Prostate gland (tissue), 2 donors: ENCODE results near the gene TBC1D22A. TPM values are rescaled to one million over a fixed set of nuclear protein-coding genes. Genes with fewer than 3 reads are reported as not detected.

Experiments used
- DNase-seq: peaks from one replicate; pipeline ENCODE4 v3.0.0-alpha.2; 2019; ENCODE audit warnings: low spot score
- H3K27ac ChIP-seq, 2 donors: fragments of 200-600 bp; sonication (generic); 2 replicates each; pipeline ENCODE4 v1.5.1; 2017 to 2019
- H3K27me3 ChIP-seq: fragments of 200-600 bp; sonication (generic); replicated peaks from 2 replicates; pipeline ENCODE4 v1.5.1; 2019; ENCODE audit not compliant: insufficient read depth
- H3K36me3 ChIP-seq, 2 donors: fragments of 200-600 bp; sonication (generic); 1 replicate in 1 of 2; 2 replicates in 1 of 2; pipeline versions ENCODE4 v1.5.1 to v1.8.1; 2017 to 2019
- H3K4me1 ChIP-seq: fragments of 200-600 bp; sonication (generic); replicated peaks from 2 replicates; pipeline ENCODE4 v1.5.1; 2019
- H3K4me3 ChIP-seq, 2 donors: fragments of 200-600 bp; sonication (generic); 2 replicates each; pipeline ENCODE4 v1.5.1; 2017 to 2019
- H3K9me3 ChIP-seq: fragments of 200-600 bp; sonication (generic); 2 replicates; pipeline ENCODE4 v1.5.1; 2017
- POLR2A ChIP-seq: fragments of 450-650 bp; IDR thresholded peaks from one replicate; pipeline ENCODE4 v1.6.1; 2016; ENCODE audit warnings: antibody characterized with exemption, mild to moderate bottlenecking
- POLR2AphosphoS5 ChIP-seq: sonication (generic); formaldehyde crosslinking; IDR thresholded peaks from one replicate; pipeline ENCODE4 v1.6.1; 2017; ENCODE audit warnings: antibody characterized with exemption
- WGBS: methylation state at CpG from one replicate; pipeline ENCODE4 v1.1.5; 2018; 5-methylcytosine and 5-hydroxymethylcytosine counted together
- intact Hi-C: fragments of 100-400 bp; cut with DNase I; formaldehyde crosslinking; loops from one replicate; pipeline ENCODE4 v1.14.2; 2022
- total RNA-seq, 2 donors: library from RNA; depleted of rRNA; stranded (reverse); fragments of >200 nt; gene quantifications; one replicate each; pipeline ENCODE4 v1.1.0, GENCODE V29; 2016
- TF ChIP-seq, protein P1 (sequence below), 4 experiments: fragments of 200-600 bp in 2 of 4; fragments of 450-650 bp in 2 of 4; sonication (generic) in 2 of 4; IDR thresholded peaks; 1 replicate in 3 of 4; 2 replicates in 1 of 4; pipeline ENCODE4 v1.5.1; 2016 to 2019; ENCODE audit warnings: antibody characterized with exemption in 4 of 4, mild to moderate bottlenecking in 2 of 4, moderate library complexity in 2 of 4

TBC1D22A gene
- total RNA-seq, 2 donors from 2014 or later, result 16.0 to 30.7 TPM

DNA sequence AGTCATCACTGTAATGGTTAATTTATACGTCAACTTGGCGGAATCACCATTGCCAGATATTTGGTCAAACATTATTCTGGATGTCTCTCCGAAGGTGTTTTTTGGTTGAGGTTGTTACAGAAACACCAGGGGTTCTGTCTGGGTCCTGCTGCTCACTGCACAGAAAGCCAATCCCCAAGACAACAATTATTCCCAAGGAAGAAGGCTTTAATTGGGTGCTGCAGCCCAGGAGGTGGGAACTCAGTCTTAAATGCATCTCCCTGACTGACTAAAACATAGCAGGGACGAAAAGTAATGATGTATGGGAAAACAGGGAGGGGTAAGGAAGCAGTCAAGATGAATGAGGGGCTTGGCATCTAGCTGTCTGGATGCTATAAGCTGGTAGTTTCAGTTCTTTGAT is 331.3 kb downstream of the TBC1D22A start:
- Histone ChIP-seq H3K4me3 (no peak overlapping the region), H3K27me3 (no peaks in the 10 kb centered on the region), H3K4me1 (no peaks in the 10 kb centered on the region), H3K27ac (no peak overlapping the region), H3K36me3 (no peaks in the 10 kb centered on the region), H3K9me3 (no peaks in the 10 kb centered on the region)
- no peak for DNase-seq
- intact Hi-C loops, result no loop called here
- TF ChIP-seq, protein P1, sequence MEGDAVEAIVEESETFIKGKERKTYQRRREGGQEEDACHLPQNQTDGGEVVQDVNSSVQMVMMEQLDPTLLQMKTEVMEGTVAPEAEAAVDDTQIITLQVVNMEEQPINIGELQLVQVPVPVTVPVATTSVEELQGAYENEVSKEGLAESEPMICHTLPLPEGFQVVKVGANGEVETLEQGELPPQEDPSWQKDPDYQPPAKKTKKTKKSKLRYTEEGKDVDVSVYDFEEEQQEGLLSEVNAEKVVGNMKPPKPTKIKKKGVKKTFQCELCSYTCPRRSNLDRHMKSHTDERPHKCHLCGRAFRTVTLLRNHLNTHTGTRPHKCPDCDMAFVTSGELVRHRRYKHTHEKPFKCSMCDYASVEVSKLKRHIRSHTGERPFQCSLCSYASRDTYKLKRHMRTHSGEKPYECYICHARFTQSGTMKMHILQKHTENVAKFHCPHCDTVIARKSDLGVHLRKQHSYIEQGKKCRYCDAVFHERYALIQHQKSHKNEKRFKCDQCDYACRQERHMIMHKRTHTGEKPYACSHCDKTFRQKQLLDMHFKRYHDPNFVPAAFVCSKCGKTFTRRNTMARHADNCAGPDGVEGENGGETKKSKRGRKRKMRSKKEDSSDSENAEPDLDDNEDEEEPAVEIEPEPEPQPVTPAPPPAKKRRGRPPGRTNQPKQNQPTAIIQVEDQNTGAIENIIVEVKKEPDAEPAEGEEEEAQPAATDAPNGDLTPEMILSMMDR (IDR thresholded peaks at IDR 0.05), result no peak
- TF ChIP-seq POLR2AphosphoS5 (no peak), POLR2A (no peak)
- 91% methylated on average over 4 of the region's 4 CpGs for WGBS

DNA sequence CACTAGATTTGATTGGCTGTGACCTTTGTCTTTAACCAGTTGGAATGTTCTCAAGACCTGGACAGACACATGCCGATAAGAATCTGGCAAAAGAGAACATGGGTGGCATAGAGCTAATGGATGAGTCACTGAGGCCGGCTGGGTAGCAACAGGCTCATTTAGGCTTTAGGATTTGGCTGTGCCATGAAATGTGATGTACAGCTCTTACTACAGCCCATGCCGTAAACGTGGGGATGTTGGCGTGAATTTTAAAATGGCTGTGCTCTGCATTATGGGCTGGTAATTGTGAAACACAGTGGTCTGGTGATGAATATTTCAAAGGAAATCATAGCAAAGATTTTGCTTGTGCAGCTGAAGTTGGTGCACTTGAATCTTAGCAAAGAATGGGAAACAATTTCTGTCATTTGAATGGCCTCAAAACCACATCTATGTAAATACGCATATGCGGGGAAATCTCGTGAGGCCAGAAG is 332.4 kb downstream of the TBC1D22A start:
- WGBS, result 87% methylated on average over 8 of the region's 8 CpGs
- H3K36me3 ChIP-seq, result no peaks in the 10 kb centered on the region
- no peak for TF ChIP-seq POLR2A
- TF ChIP-seq, protein P1 (IDR thresholded peaks at IDR 0.05), result no peak
- no peak for TF ChIP-seq POLR2AphosphoS5
- H3K4me1 ChIP-seq, result no peaks in the 10 kb centered on the region
- DNase-seq, result no peak
- no peaks in the 10 kb centered on the region for H3K27me3 ChIP-seq
- H3K9me3 ChIP-seq, result no peaks in the 10 kb centered on the region
- intact Hi-C loops, result no loop called here
- H3K27ac ChIP-seq, result no peak overlapping the region
- H3K4me3 ChIP-seq, result no peak overlapping the region

DNA sequence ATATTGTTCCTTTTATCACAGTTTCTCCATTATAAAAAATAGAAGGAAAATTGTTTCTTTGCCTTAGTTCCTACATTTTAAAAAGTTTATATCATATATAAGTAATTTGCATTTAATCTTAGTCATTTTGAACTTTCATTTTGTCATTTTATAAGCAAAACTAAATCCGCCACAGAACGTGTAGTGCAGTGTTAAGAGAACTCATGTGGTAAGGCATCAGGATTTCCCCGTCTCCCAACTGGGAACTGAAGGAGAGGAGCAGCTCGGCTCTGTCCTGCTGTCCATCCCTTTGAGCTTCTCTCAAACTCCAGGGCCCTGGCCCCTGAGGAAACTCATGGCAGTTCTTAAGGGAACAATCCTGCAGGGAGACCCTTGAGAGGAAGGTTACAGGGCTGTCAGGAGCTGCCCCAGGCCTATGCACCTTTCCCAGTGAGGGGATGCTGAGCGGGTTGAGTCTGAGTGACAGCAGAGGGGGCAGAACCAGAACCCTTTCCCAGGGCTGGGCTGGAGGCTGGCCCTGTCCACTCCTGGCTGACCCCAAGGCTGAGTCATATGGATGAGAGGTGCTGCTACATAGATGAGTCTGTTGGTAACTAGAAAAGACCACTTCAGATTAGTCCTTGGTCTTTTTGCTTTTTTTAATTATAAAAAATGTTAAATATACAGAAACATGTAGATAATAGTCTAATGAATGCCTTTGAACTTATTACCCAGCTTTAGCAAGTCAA is 333.1 kb downstream of the TBC1D22A start:
- Histone ChIP-seq H3K36me3 (no peaks in the 10 kb centered on the region), H3K4me3 (no peak overlapping the region), H3K9me3 (no peaks in the 10 kb centered on the region), H3K27me3 (no peaks in the 10 kb centered on the region), H3K27ac (no peak overlapping the region), H3K4me1 (no peaks in the 10 kb centered on the region)
- intact Hi-C loops, result no loop called here
- no peak for DNase-seq
- TF ChIP-seq POLR2A (no peak), POLR2AphosphoS5 (no peak)
- TF ChIP-seq, protein P1 (IDR thresholded peaks at IDR 0.05), result no peak
- 76% methylated on average over 5 of the region's 5 CpGs for WGBS

DNA sequence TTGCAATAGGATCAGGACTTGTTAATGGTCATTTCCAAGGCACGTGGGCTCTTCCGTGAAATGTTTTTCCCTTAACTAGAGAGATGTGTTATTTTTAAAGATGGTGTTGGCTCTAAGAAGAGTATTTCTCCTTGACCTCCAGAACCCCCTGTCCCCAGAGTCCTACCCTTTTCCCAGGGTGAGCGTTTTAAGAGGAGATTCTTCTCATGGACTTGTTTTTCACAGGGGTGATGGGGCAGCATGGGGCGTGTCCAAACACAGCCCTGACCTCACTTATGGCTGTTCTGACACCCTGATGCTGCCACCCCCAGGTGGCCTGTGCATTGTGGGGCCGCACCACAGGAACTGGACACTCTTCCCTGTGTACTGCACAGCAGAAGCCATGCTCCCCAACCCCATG is 335.7 kb downstream of the TBC1D22A start:
- H3K4me1 ChIP-seq, result no peaks in the 10 kb centered on the region
- H3K4me3 ChIP-seq, result no peak overlapping the region
- WGBS, result 97% methylated on average over 4 of the region's 5 CpGs
- intact Hi-C loops, result no loop called here
- TF ChIP-seq POLR2AphosphoS5, result no peak
- no peak for TF ChIP-seq POLR2A
- TF ChIP-seq, protein P1 (IDR thresholded peaks at IDR 0.05), result no peak
- H3K27me3 ChIP-seq, result no peaks in the 10 kb centered on the region
- no peaks in the 10 kb centered on the region for H3K36me3 ChIP-seq
- no peak overlapping the region for H3K27ac ChIP-seq
- DNase-seq, result no peak
- no peaks in the 10 kb centered on the region for H3K9me3 ChIP-seq

DNA sequence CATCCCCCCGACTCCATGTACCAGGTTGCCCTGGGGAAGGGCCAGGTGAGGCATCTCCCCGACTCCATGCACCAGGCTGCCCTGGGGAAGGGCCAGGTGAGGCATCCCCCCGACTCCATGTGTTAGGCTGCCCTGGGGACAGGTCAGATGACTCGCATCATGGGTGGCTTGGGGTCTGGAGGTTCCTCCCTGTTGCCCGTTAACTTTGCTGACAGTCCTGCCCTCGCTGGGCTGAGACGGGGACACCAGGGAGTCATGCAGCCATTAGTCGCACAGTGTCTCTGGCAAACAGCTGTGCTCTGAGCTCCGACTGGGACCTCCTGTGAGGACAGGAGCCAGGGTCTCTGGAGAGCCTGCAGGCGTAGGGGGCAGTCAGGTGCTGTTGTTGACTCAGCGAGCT is 336.1 kb downstream of the TBC1D22A start:
- no peaks in the 10 kb centered on the region for H3K4me1 ChIP-seq
- H3K27ac ChIP-seq, result no peak overlapping the region
- intact Hi-C loops, result no loop called here
- H3K27me3 ChIP-seq, result no peaks in the 10 kb centered on the region
- no peaks in the 10 kb centered on the region for H3K9me3 ChIP-seq
- DNase-seq, result no peak
- WGBS, result 97% methylated on average over 9 of the region's 11 CpGs
- TF ChIP-seq POLR2AphosphoS5 (no peak), POLR2A (no peak)
- TF ChIP-seq, protein P1 (IDR thresholded peaks at IDR 0.05), result no peak
- no peak overlapping the region for H3K4me3 ChIP-seq
- no peaks in the 10 kb centered on the region for H3K36me3 ChIP-seq
